B cell (primary cell): Measurements from ENCODE around the gene ABCF1. TPM values are rescaled to one million over a fixed set of nuclear protein-coding genes. Genes with fewer than 3 reads are reported as not detected.
A peak's percentile ranks its signal among the peaks of the same experiment; 100 is the strongest.

Experiments
- ATAC-seq: fragments of 200-7000 bp; cut with Tn5 transposase; one replicate; pipeline ENCODE4 v1.10.0; 2021; ENCODE audit warnings: low read depth, mild to moderate bottlenecking, moderate number of reproducible peaks, moderate library complexity
- CTCF ChIA-PET: fragments of 350-600 bp; sonication (Branson Sonifier 250); formaldehyde crosslinking; loops from one replicate; lab custom pipeline; 2021; ENCODE audit warnings: antibody characterized with exemption, inconsistent platforms; lab: Charles Lee
- POLR2A ChIA-PET: fragments of 350-600 bp; sonication (Branson Sonifier 250); formaldehyde crosslinking; loops from one replicate; lab custom pipeline; 2021; ENCODE audit warnings: antibody characterized with exemption; lab: Charles Lee
- DNase-seq: peaks from one replicate; pipeline ENCODE4 v3.0.0; 2013
- H2AFZ ChIP-seq: 2 replicates; pipeline ENCODE4 v1.6.1; 2012; ENCODE audit warnings: mild to moderate bottlenecking, low read depth, low read length; ENCODE audit not compliant: insufficient read depth, poor library complexity, severe bottlenecking
- H3K27ac ChIP-seq, 2 donors: 1 replicate in 1 of 2; 2 replicates in 1 of 2; pipeline ENCODE4 v1.5.1; 2012 to 2013; ENCODE audit warnings: low read length in 2 of 2, mild to moderate bottlenecking in 2 of 2, moderate library complexity in 1 of 2
- H3K27me3 ChIP-seq, 4 experiments: fragments of 200-600 bp in 1 of 4; sonication (generic) in 1 of 4; replicated peaks in 1 of 4; 1 replicate in 2 of 4; 2 replicates in 2 of 4; pipeline versions ENCODE4 v1.6.1 to v1.7.0; 2013 to 2016; ENCODE audit warnings: low read length in 3 of 4, mild to moderate bottlenecking in 2 of 4, mixed read lengths in 1 of 4, moderate library complexity in 1 of 4; ENCODE audit not compliant: insufficient read depth in 4 of 4, control insufficient read depth in 3 of 4; ENCODE audit errors: control extremely low read depth in 1 of 4
- H3K36me3 ChIP-seq, 2 experiments: replicated peaks in 1 of 2; 1 replicate in 1 of 2; 2 replicates in 1 of 2; pipeline versions ENCODE4 v1.6.1 to v1.7.1; 2013; ENCODE audit warnings: low read length in 1 of 2; ENCODE audit not compliant: insufficient read depth in 2 of 2, control insufficient read depth in 1 of 2; ENCODE audit errors: control extremely low read depth in 1 of 2, extremely low read depth in 1 of 2
- H3K4me1 ChIP-seq, 2 donors: fragments of 200-600 bp in 1 of 2; sonication (generic) in 1 of 2; 1 replicate in 1 of 2; 2 replicates in 1 of 2; pipeline versions ENCODE4 v1.5.1 to v1.6.1; 2013 to 2017; ENCODE audit warnings: low read length in 2 of 2; ENCODE audit not compliant: control insufficient read depth in 2 of 2, insufficient read depth in 2 of 2
- H3K4me2 ChIP-seq: replicated peaks from 2 replicates; pipeline ENCODE3; 2012; ENCODE audit warnings: mild to moderate bottlenecking, low read depth, low read length; ENCODE audit not compliant: poor library complexity, severe bottlenecking
- H3K4me3 ChIP-seq, 5 experiments: fragments of 200-600 bp in 1 of 5; sonication (generic) in 1 of 5; 1 replicate in 3 of 5; 2 replicates in 2 of 5; pipeline versions ENCODE4 v1.5.1 to v1.7.0; 2011 to 2016; ENCODE audit warnings: low read length in 4 of 5, mild to moderate bottlenecking in 4 of 5, low read depth in 2 of 5, control low read depth in 1 of 5, moderate library complexity in 1 of 5; ENCODE audit not compliant: insufficient read depth in 1 of 5; ENCODE audit errors: control extremely low read depth in 1 of 5, extremely low read depth in 1 of 5
- H3K79me2 ChIP-seq: fragments of 200-600 bp; sonication (generic); one replicate; pipeline ENCODE4 v1.6.0; 2016; ENCODE audit warnings: low read length; ENCODE audit not compliant: control insufficient read depth, insufficient read depth
- H3K9ac ChIP-seq: fragments of 200-600 bp; sonication (generic); 2 replicates; pipeline ENCODE4 v1.6.1; 2017; ENCODE audit warnings: mild to moderate bottlenecking, low read length, moderate library complexity
- H3K9me3 ChIP-seq, 3 donors: one replicate each; pipeline versions ENCODE4 v1.6.1 to v1.7.1; 2013; ENCODE audit warnings: low read length in 2 of 3; ENCODE audit not compliant: control insufficient read depth in 2 of 3, insufficient read depth in 1 of 3; ENCODE audit errors: control extremely low read depth in 1 of 3
- H4K20me1 ChIP-seq: 2 replicates; pipeline ENCODE4 v1.6.0; 2012; ENCODE audit warnings: mild to moderate bottlenecking, low read length; ENCODE audit not compliant: insufficient read depth, control insufficient read depth, poor library complexity, severe bottlenecking
- H3K27ac Mint-ChIP-seq: one replicate; pipeline ENCODE4 v1.8.0; 2021; ENCODE audit warnings: mixed read lengths
- H3K27me3 Mint-ChIP-seq: one replicate; pipeline ENCODE4 v1.8.0; 2021; ENCODE audit warnings: mixed read lengths
- H3K4me1 Mint-ChIP-seq: one replicate; pipeline ENCODE4 v1.8.0; 2021; ENCODE audit warnings: mixed read lengths
- H3K4me3 Mint-ChIP-seq: one replicate; pipeline ENCODE4 v1.8.0; 2021; ENCODE audit warnings: mixed read lengths
- H3K9me3 Mint-ChIP-seq: one replicate; pipeline ENCODE4 v1.8.0; 2022; ENCODE audit warnings: mixed read lengths; ENCODE audit not compliant: insufficient read depth
- EZH2 ChIP-seq: IDR thresholded peaks from 2 replicates; pipeline ENCODE4 v1.6.1; 2012; ENCODE audit warnings: borderline replicate concordance, low read depth, mild to moderate bottlenecking, moderate library complexity, low read length; ENCODE audit not compliant: insufficient read depth, poor library complexity, severe bottlenecking
- WGBS: methylation state at CpG from one replicate; pipeline ENCODE4 v1.1.5; 2013; ENCODE audit warnings: missing lambda C conversion rate; ENCODE audit not compliant: insufficient coverage; 5-methylcytosine and 5-hydroxymethylcytosine counted together
- intact Hi-C: fragments of 100-400 bp; cut with micrococcal nuclease; formaldehyde crosslinking; loops from one replicate; pipeline ENCODE4 v1.10.0; 2022
- polyA plus RNA-seq: library from polyadenylated mRNA; depleted of rRNA; stranded (reverse); fragments of >200 nt; gene quantifications from 2 replicates; pipeline ENCODE4 v1.2.3, GENCODE V29; 2012
- total RNA-seq, 2 donors: library from RNA; stranded (reverse); fragments of 120-200 nt in 1 of 2; gene quantifications; 1 replicate in 1 of 2; 2 replicates in 1 of 2; pipeline versions ENCODE4 v1.2.3 to v1.2.4, GENCODE V29; 2013 to 2022
- TF ChIP-seq, protein P1 (sequence below): fragments of 200-600 bp; IDR thresholded peaks from one replicate; pipeline ENCODE4 v1.8.0; 2022; ENCODE audit warnings: antibody characterized with exemption, mild to moderate bottlenecking

The ABCF1 gene
- total and polyA plus RNA-seq, 2 donors (not counting 1 experiment from before 2014, with no cell fraction given): 22.8 to 60.9 TPM

DNA sequence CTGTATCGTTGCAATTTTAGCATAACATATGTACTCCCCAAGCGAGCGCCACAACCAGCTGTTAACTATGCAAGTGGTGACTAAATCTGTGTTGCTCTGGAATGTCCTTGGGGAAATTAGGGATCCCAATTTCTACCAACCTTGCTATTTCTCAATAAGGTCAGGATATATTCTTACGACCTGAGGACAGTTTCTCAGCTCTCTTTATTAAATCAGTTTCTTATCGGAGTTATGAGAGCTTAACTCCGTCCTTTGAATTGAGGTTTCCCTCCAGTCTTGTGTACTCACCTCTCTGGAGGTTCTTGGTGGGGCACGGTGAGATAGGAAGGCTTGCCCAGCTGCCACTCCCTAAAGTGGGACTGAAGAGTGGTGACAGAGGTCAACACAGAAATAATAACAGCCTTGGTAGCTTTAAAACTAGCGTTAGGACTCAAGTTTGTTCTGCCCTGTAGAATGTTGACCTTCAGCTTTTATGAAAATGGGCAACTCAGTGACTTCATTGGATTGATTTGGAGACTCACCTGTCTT, 47.1 kb downstream of the ABCF1 start:
- Histone ChIP-seq H3K4me3 (peak overlapping the region; percentile 77 to 98 (median 94)), H2AFZ (peak overlapping the region; percentile 82), H3K9ac (peak overlapping the region; percentile 100), H3K9me3 (no peaks in the 10 kb centered on the region), H3K79me2 (peaks cover 71% of the 10 kb centered on the region), H3K36me3 (peaks cover 9 to 52% of the 10 kb centered on the region in 2 experiments), H3K4me1 (peaks cover 22 to 27% of the 10 kb centered on the region in 2 donors), H3K27ac (peak overlapping the region; percentile 99), H3K4me2 (peak overlapping the region; percentile 72), H4K20me1 (no peaks in the 10 kb centered on the region), H3K27me3 (no peaks in the 10 kb centered on the region)
- peak overlapping the region; percentile 100 for H3K27ac Mint-ChIP-seq
- no peaks in the 10 kb centered on the region for H3K27me3 Mint-ChIP-seq
- H3K9me3 Mint-ChIP-seq: no peaks in the 10 kb centered on the region
- TF ChIP-seq EZH2: no peak
- ChIA-PET POLR2A (interaction anchor here (0.6 to 2.0 kb wide), 13 partner anchors 8 to 502 kb away, joined by 3 to 12 read pairs (median 8); partner anchors contain the start of genes ABCF1, ATAT1, GNL1 and MDC1), CTCF (interaction anchor here (0.7 to 2.4 kb wide), 13 partner anchors 8 to 113 kb away, joined by 3 to 9 read pairs (median 4); partner anchors contain the start of gene MDC1)
- DNase-seq: no peak
- intact Hi-C loops: loop anchor here (5.0 to 10.0 kb wide), 2 partner anchors 289 to 736 kb away; partner anchors contain the start of genes GTF2H4 and HLA-B
- ATAC-seq: no peak
- peak overlapping the region; percentile 92 for H3K4me3 Mint-ChIP-seq
- 40% methylated on average over 1 of the region's 8 CpGs for WGBS
- H3K4me1 Mint-ChIP-seq: peaks cover 27% of the 10 kb centered on the region

DNA sequence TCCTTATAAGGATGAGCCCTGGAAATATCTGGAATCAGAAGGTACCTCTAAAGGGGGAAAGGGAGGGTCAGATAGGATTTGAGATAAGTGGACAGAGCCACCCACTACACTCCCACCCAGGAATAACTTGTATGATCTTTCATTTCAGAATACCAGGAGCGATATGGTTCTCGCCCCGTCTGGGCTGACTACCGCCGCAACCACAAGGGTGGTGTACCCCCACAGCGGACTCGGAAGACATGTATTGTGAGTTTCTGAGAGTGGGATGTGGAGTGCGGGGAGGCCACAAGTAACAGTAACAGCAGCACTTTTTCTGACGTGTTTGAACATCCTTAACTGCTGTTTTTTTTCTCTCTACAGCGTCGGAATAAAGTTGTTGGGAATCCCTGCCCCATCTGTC, 48.3 kb downstream of the ABCF1 start:
- Histone ChIP-seq H2AFZ (no peak overlapping the region), H3K9ac (no peak overlapping the region), H3K4me2 (no peak overlapping the region), H3K4me1 (peaks cover 10 to 15% of the 10 kb centered on the region in 2 donors), H3K4me3 (no peak overlapping the region), H3K79me2 (peaks cover 64% of the 10 kb centered on the region), H3K27me3 (no peaks in the 10 kb centered on the region), H4K20me1 (no peaks in the 10 kb centered on the region), H3K36me3 (peaks cover 9 to 60% of the 10 kb centered on the region in 2 experiments), H3K9me3 (no peaks in the 10 kb centered on the region), H3K27ac (no peak overlapping the region)
- intact Hi-C loops: loop anchor here (5.0 to 10.0 kb wide), 2 partner anchors 288 to 735 kb away; partner anchors contain the start of genes GTF2H4 and HLA-B
- ATAC-seq: no peak
- POLR2A ChIA-PET: no interaction called here
- Mint-ChIP-seq H3K27ac (no peak overlapping the region), H3K9me3 (no peaks in the 10 kb centered on the region), H3K4me1 (peaks cover 16% of the 10 kb centered on the region), H3K4me3 (peak overlapping the region; percentile 92), H3K27me3 (no peaks in the 10 kb centered on the region)
- no peak for TF ChIP-seq EZH2
- TF ChIP-seq, protein P1, sequence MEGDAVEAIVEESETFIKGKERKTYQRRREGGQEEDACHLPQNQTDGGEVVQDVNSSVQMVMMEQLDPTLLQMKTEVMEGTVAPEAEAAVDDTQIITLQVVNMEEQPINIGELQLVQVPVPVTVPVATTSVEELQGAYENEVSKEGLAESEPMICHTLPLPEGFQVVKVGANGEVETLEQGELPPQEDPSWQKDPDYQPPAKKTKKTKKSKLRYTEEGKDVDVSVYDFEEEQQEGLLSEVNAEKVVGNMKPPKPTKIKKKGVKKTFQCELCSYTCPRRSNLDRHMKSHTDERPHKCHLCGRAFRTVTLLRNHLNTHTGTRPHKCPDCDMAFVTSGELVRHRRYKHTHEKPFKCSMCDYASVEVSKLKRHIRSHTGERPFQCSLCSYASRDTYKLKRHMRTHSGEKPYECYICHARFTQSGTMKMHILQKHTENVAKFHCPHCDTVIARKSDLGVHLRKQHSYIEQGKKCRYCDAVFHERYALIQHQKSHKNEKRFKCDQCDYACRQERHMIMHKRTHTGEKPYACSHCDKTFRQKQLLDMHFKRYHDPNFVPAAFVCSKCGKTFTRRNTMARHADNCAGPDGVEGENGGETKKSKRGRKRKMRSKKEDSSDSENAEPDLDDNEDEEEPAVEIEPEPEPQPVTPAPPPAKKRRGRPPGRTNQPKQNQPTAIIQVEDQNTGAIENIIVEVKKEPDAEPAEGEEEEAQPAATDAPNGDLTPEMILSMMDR: no peak
- 100% methylated on average over 10 of the region's 11 CpGs for WGBS
- no peak for DNase-seq
- CTCF ChIA-PET: interaction anchor here (2.4 kb wide), 1 partner anchor 59 kb away, joined by 9 read pairs; no protein-coding TSS in a partner anchor
